Measurements from ENCODE around the gene MRPL18. TPM values are rescaled to one million over a fixed set of nuclear protein-coding genes. Genes with fewer than 3 reads are reported as not detected.

MRPL18 gene
- total RNA-seq, 1 donor, result 47.8 TPM

- no peaks in the 10 kb centered on the region for H3K27me3 ChIP-seq (ENCODE audit: insufficient read depth, low read length)
- no peak overlapping the region for H3K4me3 ChIP-seq (ENCODE audit: insufficient read depth, low read length)
- H3K4me2 ChIP-seq (ENCODE audit: insufficient read depth, low read length), result no peak overlapping the region
- peaks cover under 1% of the 10 kb centered on the region for H4K20me1 ChIP-seq (ENCODE audit: insufficient read depth, low read length)
- peaks cover 42% of the 10 kb centered on the region for H3K79me2 ChIP-seq (ENCODE audit: insufficient read depth, low read length)
- H2AFZ ChIP-seq (ENCODE audit: low read length), result no peak overlapping the region
- H3K27ac ChIP-seq (ENCODE audit: low read depth, low read length), result no peak overlapping the region
- peaks cover 98% of the 10 kb centered on the region for H3K36me3 ChIP-seq (ENCODE audit: insufficient read depth, low read length)
- no peaks in the 10 kb centered on the region for H3K4me1 ChIP-seq (ENCODE audit: insufficient read depth, low read length)
- no peak for TF ChIP-seq CTCF (IDR thresholded peaks at IDR 0.05; ENCODE audit: extremely low read depth, low read depth, low read length)
- DNase-seq (ENCODE audit: insufficient read length, low spot score, missing footprints), result no peak
- H3K9me3 ChIP-seq (ENCODE audit: low read depth, low read length), result no peaks in the 10 kb centered on the region
These were observed 38.8 kb upstream of the MRPL18 start for GRCh38 chr6:159751448-159751847.

DNA sequence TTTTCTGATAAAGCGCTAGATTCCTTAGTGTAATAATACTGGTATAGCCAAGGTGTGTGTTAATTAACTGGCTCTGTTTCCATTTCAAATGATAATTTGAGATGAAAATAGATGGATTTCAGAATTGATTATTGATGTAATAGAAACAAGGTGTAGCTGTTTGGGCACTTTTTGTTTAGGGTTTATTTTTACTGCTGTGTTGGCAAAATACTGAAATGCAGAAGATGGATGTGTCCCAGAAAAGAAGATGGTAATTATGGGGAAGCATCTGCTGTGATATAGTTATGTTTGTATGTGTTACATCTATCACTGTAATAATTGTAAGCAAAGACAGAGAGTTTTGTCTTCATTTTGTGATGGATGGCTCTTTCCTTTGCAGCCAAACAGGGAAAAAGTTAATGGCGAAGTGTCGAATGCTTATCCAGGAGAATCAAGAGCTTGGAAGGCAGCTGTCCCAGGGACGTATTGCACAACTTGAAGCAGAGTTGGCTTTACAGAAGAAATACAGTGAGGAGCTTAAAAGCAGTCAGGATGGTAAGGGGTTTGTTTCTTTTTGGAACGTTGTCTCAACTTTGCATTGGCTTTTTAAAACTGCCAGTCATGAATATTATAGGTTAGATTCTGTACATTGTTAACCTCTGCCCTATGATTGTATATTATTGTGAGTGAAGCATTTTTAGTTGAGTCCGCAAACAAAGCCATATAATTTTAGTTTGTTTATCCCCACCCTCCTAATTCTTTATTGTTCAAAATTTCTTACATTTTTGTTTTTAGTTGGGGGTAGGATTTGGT is 37.0 kb upstream of the MRPL18 start:
- Histone ChIP-seq H2AFZ (ENCODE audit: low read length) (no peak overlapping the region), H3K4me2 (ENCODE audit: insufficient read depth, low read length) (no peak overlapping the region), H3K4me1 (ENCODE audit: insufficient read depth, low read length) (peaks cover 3% of the 10 kb centered on the region), H3K79me2 (ENCODE audit: insufficient read depth, low read length) (peaks cover 36% of the 10 kb centered on the region), H3K27me3 (ENCODE audit: insufficient read depth, low read length) (no peaks in the 10 kb centered on the region), H3K27ac (ENCODE audit: low read depth, low read length) (no peak overlapping the region), H3K36me3 (ENCODE audit: insufficient read depth, low read length) (peaks cover 93% of the 10 kb centered on the region), H4K20me1 (ENCODE audit: insufficient read depth, low read length) (peaks cover under 1% of the 10 kb centered on the region), H3K9me3 (ENCODE audit: low read depth, low read length) (no peaks in the 10 kb centered on the region), H3K4me3 (ENCODE audit: insufficient read depth, low read length) (no peak overlapping the region)
- no peak for TF ChIP-seq CTCF (IDR thresholded peaks at IDR 0.05; ENCODE audit: extremely low read depth, low read depth, low read length)
- no peak for DNase-seq (ENCODE audit: insufficient read length, low spot score, missing footprints)

DNA sequence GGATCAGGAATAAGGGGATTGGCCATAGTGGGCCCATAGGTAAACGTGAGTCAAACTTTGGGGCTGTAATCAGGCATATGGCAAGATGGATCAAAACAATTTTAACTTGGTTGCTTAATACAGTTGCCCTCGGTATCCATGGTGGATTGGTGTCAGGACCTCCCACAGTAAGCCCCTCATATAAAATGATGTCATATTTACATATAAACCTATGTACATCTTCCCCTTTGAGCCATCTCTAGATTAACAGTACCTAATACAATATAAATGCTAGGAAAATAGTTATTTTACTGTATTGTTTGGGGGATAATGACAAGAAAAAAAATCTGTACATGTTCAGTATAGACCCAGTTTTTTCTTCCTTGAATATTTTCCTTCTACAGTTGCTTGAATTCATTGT is 35.9 kb upstream of the MRPL18 start:
- DNase-seq (ENCODE audit: insufficient read length, low spot score, missing footprints), result no peak
- H3K79me2 ChIP-seq (ENCODE audit: insufficient read depth, low read length), result peaks cover 32% of the 10 kb centered on the region
- no peak overlapping the region for H2AFZ ChIP-seq (ENCODE audit: low read length)
- H3K4me3 ChIP-seq (ENCODE audit: insufficient read depth, low read length), result no peak overlapping the region
- peak overlapping the region; percentile 46 for H3K27ac ChIP-seq (ENCODE audit: low read depth, low read length)
- H4K20me1 ChIP-seq (ENCODE audit: insufficient read depth, low read length), result peaks cover 3% of the 10 kb centered on the region
- peaks cover 86% of the 10 kb centered on the region for H3K36me3 ChIP-seq (ENCODE audit: insufficient read depth, low read length)
- TF ChIP-seq CTCF (IDR thresholded peaks at IDR 0.05; ENCODE audit: extremely low read depth, low read depth, low read length), result no peak
- H3K4me1 ChIP-seq (ENCODE audit: insufficient read depth, low read length), result peaks cover 8% of the 10 kb centered on the region
- H3K9me3 ChIP-seq (ENCODE audit: low read depth, low read length), result no peaks in the 10 kb centered on the region
- no peak overlapping the region for H3K4me2 ChIP-seq (ENCODE audit: insufficient read depth, low read length)
- H3K27me3 ChIP-seq (ENCODE audit: insufficient read depth, low read length), result no peaks in the 10 kb centered on the region

GRCh38 chr6:159754959-159755914 is 35.0 kb upstream of the MRPL18 start:
- Histone ChIP-seq H3K4me2 (ENCODE audit: insufficient read depth, low read length) (no peak overlapping the region), H3K4me1 (ENCODE audit: insufficient read depth, low read length) (peaks cover 15% of the 10 kb centered on the region), H3K4me3 (ENCODE audit: insufficient read depth, low read length) (no peak overlapping the region), H3K27ac (ENCODE audit: low read depth, low read length) (peak overlapping the region; percentile 46), H3K9me3 (ENCODE audit: low read depth, low read length) (no peaks in the 10 kb centered on the region), H3K36me3 (ENCODE audit: insufficient read depth, low read length) (peaks cover 78% of the 10 kb centered on the region), H3K27me3 (ENCODE audit: insufficient read depth, low read length) (no peaks in the 10 kb centered on the region), H3K79me2 (ENCODE audit: insufficient read depth, low read length) (peaks cover 33% of the 10 kb centered on the region), H4K20me1 (ENCODE audit: insufficient read depth, low read length) (peaks cover 3% of the 10 kb centered on the region), H2AFZ (ENCODE audit: low read length) (no peak overlapping the region)
- no peak for TF ChIP-seq CTCF (IDR thresholded peaks at IDR 0.05; ENCODE audit: extremely low read depth, low read depth, low read length)
- no peak for DNase-seq (ENCODE audit: insufficient read length, low spot score, missing footprints)
